ENCODE data around the gene GATAD2A.

- TF ChIP-seq CTCF (IDR thresholded peaks at IDR 0.05; ENCODE audit: low read depth, low read length, missing input control) = no peak
- no peak for TF ChIP-seq YY1 (IDR thresholded peaks at IDR 0.05)
- no peak for TF ChIP-seq RAD21 (IDR thresholded peaks at IDR 0.05)
- no peak for TF ChIP-seq MAX (IDR thresholded peaks at IDR 0.05)
- no peak for TF ChIP-seq REST (IDR thresholded peaks at IDR 0.05)
- no peak for TF ChIP-seq FOXA1 (IDR thresholded peaks at IDR 0.05)
- TF ChIP-seq HNF4A (conservative IDR thresholded peaks at IDR 0.05) = no peak
- no peak for TF ChIP-seq TAF1 (conservative IDR thresholded peaks at IDR 0.05)
- no peak for TF ChIP-seq GABPA (IDR thresholded peaks at IDR 0.05 in 1 of 2, conservative IDR thresholded peaks at IDR 0.05 in 1 of 2)
These were observed 46.2 kb downstream of the GATAD2A start for GRCh38 chr19:19451429-19452242.
